Measurements from ENCODE around the gene ST3GAL6.

The ST3GAL6 gene

GRCh38 chr3:98777286-98777685, 14.1 kb downstream of the ST3GAL6 start:
- Histone ChIP-seq H3K36me3 (ENCODE audit: control insufficient read depth in 1 of 2, insufficient read depth in 2 of 2, low read length in 2 of 2) (no peaks in the 10 kb centered on the region), H3K27ac (ENCODE audit: low read depth, low read length) (no peak overlapping the region), H2AFZ (ENCODE audit: insufficient read depth, low read length, poor library complexity) (no peak overlapping the region), H2BK5ac (ENCODE audit: low read depth, low read length, poor library complexity) (no peak overlapping the region), H4K91ac (ENCODE audit: low read depth, low read length) (no peak overlapping the region), H4K8ac (ENCODE audit: low read depth, low read length) (no peak overlapping the region), H3K4me1 (ENCODE audit: control insufficient read depth in 1 of 2, insufficient read depth in 2 of 2, low read length in 2 of 2) (peaks cover 7 to 9% of the 10 kb centered on the region in 2 experiments), H3K9me3 (ENCODE audit: insufficient read depth, low read depth, low read length) (no peaks in the 10 kb centered on the region), H3K79me2 (ENCODE audit: control insufficient read depth, insufficient read depth, low read length, poor library complexity) (no peaks in the 10 kb centered on the region), H3K18ac (ENCODE audit: low read length) (no peak overlapping the region), H3K4me2 (ENCODE audit: low read length) (no peak overlapping the region), H3K4ac (ENCODE audit: low read depth, low read length) (no peak overlapping the region), H2BK12ac (ENCODE audit: low read length) (no peak overlapping the region), H3K14ac (ENCODE audit: low read length) (no peak overlapping the region), H3K9ac (ENCODE audit: low read length) (no peak overlapping the region), H3K4me3 (ENCODE audit: low read depth, low read length) (no peak overlapping the region), H3K23ac (ENCODE audit: low read length) (no peak overlapping the region), H2BK120ac (ENCODE audit: insufficient read depth, low read length, poor library complexity) (no peak overlapping the region), H3K27me3 (ENCODE audit: insufficient read depth, low read length) (no peaks in the 10 kb centered on the region), H4K12ac (ENCODE audit: low read depth, low read length) (no peak overlapping the region), H3K79me1 (ENCODE audit: low read length) (no peaks in the 10 kb centered on the region), H2AK5ac (ENCODE audit: low read length) (no peak overlapping the region)
- WGBS (ENCODE audit: extremely low coverage, insufficient coverage, insufficient read length): no CpG with 5 or more reads among the region's 2 CpGs
- DNase-seq: no peak

- no peak overlapping the region for H3K14ac ChIP-seq (ENCODE audit: low read length)
- no peak overlapping the region for H4K12ac ChIP-seq (ENCODE audit: low read depth, low read length)
- no peak overlapping the region for H2AFZ ChIP-seq (ENCODE audit: insufficient read depth, low read length, poor library complexity)
- H4K91ac ChIP-seq (ENCODE audit: low read depth, low read length): no peak overlapping the region
- no peak overlapping the region for H3K4ac ChIP-seq (ENCODE audit: low read depth, low read length)
- no peak overlapping the region for H4K8ac ChIP-seq (ENCODE audit: low read depth, low read length)
- H3K18ac ChIP-seq (ENCODE audit: low read length): no peak overlapping the region
- peaks cover 7 to 9% of the 10 kb centered on the region in 2 experiments for H3K4me1 ChIP-seq (ENCODE audit: control insufficient read depth in 1 of 2, insufficient read depth in 2 of 2, low read length in 2 of 2)
- H3K36me3 ChIP-seq (ENCODE audit: control insufficient read depth in 1 of 2, insufficient read depth in 2 of 2, low read length in 2 of 2): no peaks in the 10 kb centered on the region
- H3K27ac ChIP-seq (ENCODE audit: low read depth, low read length): no peak overlapping the region
- no peak overlapping the region for H3K23ac ChIP-seq (ENCODE audit: low read length)
- no peak overlapping the region for H3K9ac ChIP-seq (ENCODE audit: low read length)
- no peaks in the 10 kb centered on the region for H3K27me3 ChIP-seq (ENCODE audit: insufficient read depth, low read length)
- H2BK12ac ChIP-seq (ENCODE audit: low read length): no peak overlapping the region
- H3K9me3 ChIP-seq (ENCODE audit: insufficient read depth, low read depth, low read length): no peaks in the 10 kb centered on the region
- H2AK5ac ChIP-seq (ENCODE audit: low read length): no peak overlapping the region
- H3K79me2 ChIP-seq (ENCODE audit: control insufficient read depth, insufficient read depth, low read length, poor library complexity): no peaks in the 10 kb centered on the region
- no peak overlapping the region for H3K4me3 ChIP-seq (ENCODE audit: low read depth, low read length)
- H3K79me1 ChIP-seq (ENCODE audit: low read length): no peaks in the 10 kb centered on the region
- no peak overlapping the region for H2BK5ac ChIP-seq (ENCODE audit: low read depth, low read length, poor library complexity)
- no peak overlapping the region for H2BK120ac ChIP-seq (ENCODE audit: insufficient read depth, low read length, poor library complexity)
- no peak for DNase-seq
- H3K4me2 ChIP-seq (ENCODE audit: low read length): no peak overlapping the region
Observed at GRCh38 chr3:98777801-98778220, 14.7 kb downstream of the ST3GAL6 start.

- Histone ChIP-seq H4K8ac (ENCODE audit: low read depth, low read length) (no peak overlapping the region), H2AFZ (ENCODE audit: insufficient read depth, low read length, poor library complexity) (no peak overlapping the region), H3K9me3 (ENCODE audit: insufficient read depth, low read depth, low read length) (no peaks in the 10 kb centered on the region), H3K4me2 (ENCODE audit: low read length) (no peak overlapping the region), H4K91ac (ENCODE audit: low read depth, low read length) (no peak overlapping the region), H2AK5ac (ENCODE audit: low read length) (no peak overlapping the region), H3K23ac (ENCODE audit: low read length) (no peak overlapping the region), H2BK5ac (ENCODE audit: low read depth, low read length, poor library complexity) (no peak overlapping the region), H3K4me3 (ENCODE audit: low read depth, low read length) (no peak overlapping the region), H3K79me1 (ENCODE audit: low read length) (no peaks in the 10 kb centered on the region), H3K79me2 (ENCODE audit: control insufficient read depth, insufficient read depth, low read length, poor library complexity) (no peaks in the 10 kb centered on the region), H3K14ac (ENCODE audit: low read length) (no peak overlapping the region), H3K4ac (ENCODE audit: low read depth, low read length) (no peak overlapping the region), H3K27ac (ENCODE audit: low read depth, low read length) (no peak overlapping the region), H3K4me1 (ENCODE audit: control insufficient read depth in 1 of 2, insufficient read depth in 2 of 2, low read length in 2 of 2) (peaks cover 7 to 9% of the 10 kb centered on the region in 2 experiments), H3K9ac (ENCODE audit: low read length) (no peak overlapping the region), H2BK12ac (ENCODE audit: low read length) (no peak overlapping the region), H3K27me3 (ENCODE audit: insufficient read depth, low read length) (no peaks in the 10 kb centered on the region), H2BK120ac (ENCODE audit: insufficient read depth, low read length, poor library complexity) (no peak overlapping the region), H4K12ac (ENCODE audit: low read depth, low read length) (no peak overlapping the region), H3K18ac (ENCODE audit: low read length) (no peak overlapping the region), H3K36me3 (ENCODE audit: control insufficient read depth in 1 of 2, insufficient read depth in 2 of 2, low read length in 2 of 2) (peaks cover 0 to 2% of the 10 kb centered on the region in 2 experiments)
- WGBS (ENCODE audit: extremely low coverage, insufficient coverage, insufficient read length): no CpG with 5 or more reads among the region's 5 CpGs
- no peak for DNase-seq
Observed at GRCh38 chr3:98778383-98778782, 15.2 kb downstream of the ST3GAL6 start.

- Histone ChIP-seq H2BK12ac (ENCODE audit: low read length) (no peak overlapping the region), H3K4me3 (ENCODE audit: low read depth, low read length) (no peak overlapping the region), H3K4me2 (ENCODE audit: low read length) (no peak overlapping the region), H3K4ac (ENCODE audit: low read depth, low read length) (no peak overlapping the region), H3K18ac (ENCODE audit: low read length) (no peak overlapping the region), H3K79me1 (ENCODE audit: low read length) (no peaks in the 10 kb centered on the region), H4K8ac (ENCODE audit: low read depth, low read length) (no peak overlapping the region), H4K12ac (ENCODE audit: low read depth, low read length) (no peak overlapping the region), H3K4me1 (ENCODE audit: control insufficient read depth in 1 of 2, insufficient read depth in 2 of 2, low read length in 2 of 2) (peaks cover 7 to 9% of the 10 kb centered on the region in 2 experiments), H2BK120ac (ENCODE audit: insufficient read depth, low read length, poor library complexity) (no peak overlapping the region), H2BK5ac (ENCODE audit: low read depth, low read length, poor library complexity) (no peak overlapping the region), H3K27ac (ENCODE audit: low read depth, low read length) (no peak overlapping the region), H3K27me3 (ENCODE audit: insufficient read depth, low read length) (no peaks in the 10 kb centered on the region), H3K79me2 (ENCODE audit: control insufficient read depth, insufficient read depth, low read length, poor library complexity) (no peaks in the 10 kb centered on the region), H2AK5ac (ENCODE audit: low read length) (no peak overlapping the region), H3K14ac (ENCODE audit: low read length) (no peak overlapping the region), H2AFZ (ENCODE audit: insufficient read depth, low read length, poor library complexity) (no peak overlapping the region), H3K36me3 (ENCODE audit: control insufficient read depth in 1 of 2, insufficient read depth in 2 of 2, low read length in 2 of 2) (peaks cover 0 to 2% of the 10 kb centered on the region in 2 experiments), H4K91ac (ENCODE audit: low read depth, low read length) (no peak overlapping the region), H3K23ac (ENCODE audit: low read length) (no peak overlapping the region), H3K9ac (ENCODE audit: low read length) (no peak overlapping the region), H3K9me3 (ENCODE audit: insufficient read depth, low read depth, low read length) (no peaks in the 10 kb centered on the region)
- peak; percentile 68 to 82 for DNase-seq
- no CpG with 5 or more reads among the region's 5 CpGs for WGBS (ENCODE audit: extremely low coverage, insufficient coverage, insufficient read length)
Observed at GRCh38 chr3:98778852-98779413, 15.8 kb downstream of the ST3GAL6 start.

All from trophoblast cell (in vitro differentiated cells and primary cell).